Measurements from ENCODE around the gene EPS15. TPM values are rescaled to one million over a fixed set of nuclear protein-coding genes. Genes with fewer than 3 reads are reported as not detected.

The EPS15 gene
- total and polyA plus RNA-seq, 2 experiments from 2014 or later, result 14.9 to 46.0 TPM

- no peak overlapping the region for H3K4me2 ChIP-seq
- no peaks in the 10 kb centered on the region for H3K4me1 ChIP-seq (ENCODE audit: insufficient read depth)
- no peaks in the 10 kb centered on the region for H4K20me1 ChIP-seq (ENCODE audit: insufficient read depth, poor library complexity, severe bottlenecking)
- no peaks in the 10 kb centered on the region for H3K9me3 ChIP-seq (ENCODE audit: low read depth)
- H3K36me3 ChIP-seq (replicated peaks; ENCODE audit: insufficient read depth, low read depth), result no peaks in the 10 kb centered on the region
- no peaks in the 10 kb centered on the region for H3K27me3 ChIP-seq
- H3K27ac ChIP-seq, result no peak overlapping the region
- no peaks in the 10 kb centered on the region for H3K79me2 ChIP-seq
- TF ChIP-seq EZH2 (IDR thresholded peaks at IDR 0.05; ENCODE audit: borderline replicate concordance), result no peak
- no peak for TF ChIP-seq EZH2phosphoT487 (IDR thresholded peaks at IDR 0.05; ENCODE audit: low read depth, severe bottlenecking, unreplicated experiment)
- TF ChIP-seq CTCF (IDR thresholded peaks at IDR 0.05; ENCODE audit: poor library complexity), result no peak
- no peaks in the 10 kb centered on the region for H3K9me2 ChIP-seq (replicated peaks; ENCODE audit: insufficient read depth)
- H2AFZ ChIP-seq, result no peak overlapping the region
- 85% methylated on average over 3 of the region's 3 CpGs for WGBS (ENCODE audit: low lambda C conversion rate, missing lambda C conversion rate)
- no peak for DNase-seq (ENCODE audit: low spot score)
- no peak overlapping the region for H3K4me3 ChIP-seq
These were observed 30.8 kb upstream of the EPS15 start for GRCh38 chr1:51549901-51550300.

- 90% methylated on average over 3 of the region's 3 CpGs for WGBS (ENCODE audit: low lambda C conversion rate, missing lambda C conversion rate)
- Histone ChIP-seq H3K27me3 (no peaks in the 10 kb centered on the region), H3K79me2 (no peaks in the 10 kb centered on the region), H3K27ac (no peak overlapping the region), H4K20me1 (ENCODE audit: insufficient read depth, poor library complexity, severe bottlenecking) (no peaks in the 10 kb centered on the region), H3K4me3 (no peak overlapping the region), H3K9me3 (ENCODE audit: low read depth) (no peaks in the 10 kb centered on the region), H3K4me1 (ENCODE audit: insufficient read depth) (no peaks in the 10 kb centered on the region), H3K36me3 (replicated peaks; ENCODE audit: insufficient read depth, low read depth) (no peaks in the 10 kb centered on the region), H2AFZ (no peak overlapping the region), H3K9me2 (replicated peaks; ENCODE audit: insufficient read depth) (no peaks in the 10 kb centered on the region), H3K4me2 (no peak overlapping the region)
- no peak for DNase-seq (ENCODE audit: low spot score)
- no peak for TF ChIP-seq CTCF (IDR thresholded peaks at IDR 0.05; ENCODE audit: poor library complexity)
- TF ChIP-seq EZH2phosphoT487 (IDR thresholded peaks at IDR 0.05; ENCODE audit: low read depth, severe bottlenecking, unreplicated experiment), result no peak
- TF ChIP-seq EZH2 (IDR thresholded peaks at IDR 0.05; ENCODE audit: borderline replicate concordance), result no peak
These were observed 30.1 kb upstream of the EPS15 start for GRCh38 chr1:51549016-51549619.

- no peaks in the 10 kb centered on the region for H3K27me3 ChIP-seq
- H4K20me1 ChIP-seq (ENCODE audit: insufficient read depth, poor library complexity, severe bottlenecking), result no peaks in the 10 kb centered on the region
- H3K79me2 ChIP-seq, result no peaks in the 10 kb centered on the region
- no peaks in the 10 kb centered on the region for H3K4me1 ChIP-seq (ENCODE audit: insufficient read depth)
- H3K4me2 ChIP-seq, result no peak overlapping the region
- H3K4me3 ChIP-seq, result no peak overlapping the region
- 93% methylated on average over 2 of the region's 2 CpGs for WGBS (ENCODE audit: low lambda C conversion rate, missing lambda C conversion rate)
- no peak for DNase-seq (ENCODE audit: low spot score)
- no peaks in the 10 kb centered on the region for H3K36me3 ChIP-seq (replicated peaks; ENCODE audit: insufficient read depth, low read depth)
- no peak overlapping the region for H3K27ac ChIP-seq
- H3K9me3 ChIP-seq (ENCODE audit: low read depth), result no peaks in the 10 kb centered on the region
- TF ChIP-seq EZH2 (IDR thresholded peaks at IDR 0.05; ENCODE audit: borderline replicate concordance) (no peak), CTCF (IDR thresholded peaks at IDR 0.05; ENCODE audit: poor library complexity) (no peak), EZH2phosphoT487 (IDR thresholded peaks at IDR 0.05; ENCODE audit: low read depth, severe bottlenecking, unreplicated experiment) (no peak)
- H2AFZ ChIP-seq, result no peak overlapping the region
- no peaks in the 10 kb centered on the region for H3K9me2 ChIP-seq (replicated peaks; ENCODE audit: insufficient read depth)
These were observed 24.8 kb upstream of the EPS15 start for GRCh38 chr1:51543858-51544257.

All from hepatocyte (in vitro differentiated cells).